Thymus (tissue), 11 donors: Measurements from ENCODE around the gene PARP1. TPM values are rescaled to one million over a fixed set of nuclear protein-coding genes. Genes with fewer than 3 reads are reported as not detected.
A peak's percentile ranks its signal among the peaks of the same experiment; 100 is the strongest.
"Not testable (repeated sequence)": the region's sequence is repeated elsewhere in the genome, so short reads cannot be mapped to it uniquely, and the experiment has no call there.

ENCODE experiments used
- DNase-seq, 9 donors: peaks; one replicate each; pipeline ENCODE4 v3.0.0-alpha.2; 2013; ENCODE audit warnings: low spot score in 9 of 9, low read depth in 6 of 9, missing footprints in 1 of 9
- H3K27ac ChIP-seq, 2 donors: one replicate each; pipeline ENCODE4 v1.5.1; 2013; ENCODE audit warnings: control low read depth in 1 of 2, low read depth in 1 of 2, low read length in 1 of 2, mild to moderate bottlenecking in 1 of 2, moderate library complexity in 1 of 2
- H3K27me3 ChIP-seq, 2 donors: one replicate each; pipeline ENCODE4 v1.5.1; 2013; ENCODE audit warnings: low read length in 1 of 2; ENCODE audit not compliant: control insufficient read depth in 2 of 2, insufficient read depth in 1 of 2
- H3K36me3 ChIP-seq, 2 donors: one replicate each; pipeline ENCODE4 v1.5.1; 2013; ENCODE audit warnings: low read length in 1 of 2, mild to moderate bottlenecking in 1 of 2, moderate library complexity in 1 of 2; ENCODE audit not compliant: control insufficient read depth in 2 of 2, insufficient read depth in 2 of 2
- H3K4me1 ChIP-seq, 2 donors: one replicate each; pipeline ENCODE4 v1.5.1; 2013; ENCODE audit warnings: low read length in 2 of 2; ENCODE audit not compliant: control insufficient read depth in 2 of 2, insufficient read depth in 2 of 2
- H3K4me3 ChIP-seq, 2 donors: one replicate each; pipeline ENCODE4 v1.5.1; 2013; ENCODE audit warnings: low read length in 2 of 2, control low read depth in 1 of 2, mild to moderate bottlenecking in 1 of 2
- H3K9me3 ChIP-seq, 2 donors: one replicate each; pipeline ENCODE4 v1.5.1; 2013; ENCODE audit warnings: low read length in 1 of 2, mild to moderate bottlenecking in 1 of 2; ENCODE audit not compliant: control insufficient read depth in 2 of 2, insufficient read depth in 1 of 2
- WGBS: extraction: QIAGEN DNeasy Blood & Tissue Kit; methylation state at CpG from one replicate; pipeline ENCODE4 v1.1.7; 2013; 5-methylcytosine and 5-hydroxymethylcytosine counted together
- polyA plus RNA-seq: library from polyadenylated mRNA; stranded (reverse); fragments of 200-250 nt; gene quantifications from one replicate; pipeline ENCODE4 v1.2.3, GENCODE V29; 2013
- total RNA-seq: library from RNA; stranded (reverse); fragments of 120-200 nt; gene quantifications from one replicate; pipeline ENCODE4 v1.2.4, GENCODE V29; 2013
- donor health status: healthy.

PARP1 gene
- total and polyA plus RNA-seq, 2 donors, result 36.7 to 73.9 TPM

- H3K4me3 ChIP-seq, H3K9me3 ChIP-seq, DNase-seq, H3K36me3 ChIP-seq, H3K27ac ChIP-seq: not testable (repeated sequence)
- Histone ChIP-seq H3K4me1 (peaks cover 6 to 49% of the 10 kb centered on the region in 2 donors), H3K27me3 (peaks cover 0 to 17% of the 10 kb centered on the region in 2 donors)
- 98% methylated on average over 22 of the region's 23 CpGs for WGBS
Measured at GRCh38 chr1:226426395-226426794, 18.5 kb upstream of the PARP1 start.

- Histone ChIP-seq H3K9me3 (peaks cover 0 to 5% of the 10 kb centered on the region in 2 donors), H3K4me1 (peaks cover 6 to 49% of the 10 kb centered on the region in 2 donors), H3K27ac (peak overlapping the region; percentile 36 to 58), H3K36me3 (no peaks in the 10 kb centered on the region), H3K27me3 (peaks cover 0 to 17% of the 10 kb centered on the region in 2 donors), H3K4me3 (peak overlapping the region in 1 of 2 donors; percentile 27)
- WGBS, result 15% methylated on average over 24 of the region's 24 CpGs
- peak in 3 of 9 donors; percentile 45 to 84 (median 60) for DNase-seq
Measured at GRCh38 chr1:226425431-226426031, 17.6 kb upstream of the PARP1 start.

GRCh38 chr1:226425004-226425378, 17.1 kb upstream of the PARP1 start:
- Histone ChIP-seq H3K4me1 (peaks cover 6 to 49% of the 10 kb centered on the region in 2 donors), H3K36me3 (no peaks in the 10 kb centered on the region), H3K27ac (no peak overlapping the region), H3K27me3 (peaks cover 0 to 17% of the 10 kb centered on the region in 2 donors), H3K9me3 (peaks cover 0 to 5% of the 10 kb centered on the region in 2 donors), H3K4me3 (peak overlapping the region in 1 of 2 donors; percentile 27)
- 15% methylated on average over 2 of the region's 2 CpGs for WGBS
- peak in 1 of 9 donors; percentile 41 for DNase-seq

- no peaks in the 10 kb centered on the region for H3K36me3 ChIP-seq
- no peak overlapping the region for H3K27ac ChIP-seq
- peaks cover 6 to 47% of the 10 kb centered on the region in 2 donors for H3K4me1 ChIP-seq
- 84% methylated on average over 8 of the region's 8 CpGs for WGBS
- peak in 2 of 9 donors; percentile 34 to 58 for DNase-seq
- no peak overlapping the region for H3K4me3 ChIP-seq
- peaks cover 0 to 18% of the 10 kb centered on the region in 2 donors for H3K27me3 ChIP-seq
- H3K9me3 ChIP-seq, result peaks cover 0 to 5% of the 10 kb centered on the region in 2 donors
Measured at GRCh38 chr1:226424221-226425003, 16.5 kb upstream of the PARP1 start.

GRCh38 chr1:226422478-226422877, 14.6 kb upstream of the PARP1 start:
- Histone ChIP-seq H3K4me1 (peaks cover 5 to 40% of the 10 kb centered on the region in 2 donors), H3K4me3 (no peak overlapping the region), H3K9me3 (peaks cover 0 to 5% of the 10 kb centered on the region in 2 donors), H3K27me3 (peaks cover 0 to 18% of the 10 kb centered on the region in 2 donors), H3K36me3 (no peaks in the 10 kb centered on the region), H3K27ac (no peak overlapping the region)
- no peak for DNase-seq
- WGBS, result 96% methylated on average over 6 of the region's 6 CpGs

- WGBS, result 90% methylated on average over 3 of the region's 3 CpGs
- DNase-seq, result no peak
- Histone ChIP-seq H3K9me3 (no peaks in the 10 kb centered on the region), H3K4me1 (peaks cover 12 to 34% of the 10 kb centered on the region in 2 donors), H3K27me3 (peaks cover 0 to 12% of the 10 kb centered on the region in 2 donors), H3K4me3 (no peak overlapping the region), H3K36me3 (no peaks in the 10 kb centered on the region), H3K27ac (no peak overlapping the region)
Measured at GRCh38 chr1:226420897-226421296, 13.0 kb upstream of the PARP1 start.

GRCh38 chr1:226420328-226420727, 12.4 kb upstream of the PARP1 start:
- H3K27me3 ChIP-seq, result peaks cover 0 to 12% of the 10 kb centered on the region in 2 donors

GRCh38 chr1:226419284-226420029, 11.6 kb upstream of the PARP1 start:
- H3K36me3 ChIP-seq, result no peaks in the 10 kb centered on the region
- 87% methylated on average over 11 of the region's 11 CpGs for WGBS
- H3K9me3 ChIP-seq, result no peaks in the 10 kb centered on the region
- no peak for DNase-seq
- peaks cover 0 to 9% of the 10 kb centered on the region in 2 donors for H3K27me3 ChIP-seq
- no peak overlapping the region for H3K27ac ChIP-seq
- H3K4me3 ChIP-seq, result no peak overlapping the region
- H3K4me1 ChIP-seq, result peaks cover 10 to 20% of the 10 kb centered on the region in 2 donors

More at GRCh38 chr1:226420328-226420727, 12.4 kb upstream of the PARP1 start:
- no peaks in the 10 kb centered on the region for H3K36me3 ChIP-seq
- H3K9me3 ChIP-seq, result no peaks in the 10 kb centered on the region
- WGBS, result 98% methylated on average over 5 of the region's 5 CpGs
- DNase-seq, result no peak
- no peak overlapping the region for H3K4me3 ChIP-seq
- no peak overlapping the region for H3K27ac ChIP-seq
- peaks cover 11 to 28% of the 10 kb centered on the region in 2 donors for H3K4me1 ChIP-seq
